Tibial nerve (tissue), 4 donors: ENCODE results near the gene NEK10.

Experiments
- EP300 ChIP-seq, 2 donors: sonication (generic); formaldehyde crosslinking; IDR thresholded peaks; one replicate each; pipeline ENCODE4 v1.6.1; 2017; ENCODE audit warnings: antibody characterized with exemption in 2 of 2, mild to moderate bottlenecking in 1 of 2
- TF ChIP-seq, protein P1 (sequence below), 5 experiments: fragments of 200-600 bp in 3 of 5; fragments of 450-650 bp in 2 of 5; sonication (generic) in 3 of 5; IDR thresholded peaks; one replicate each; pipeline ENCODE4 v1.5.1; 2016 to 2019; ENCODE audit warnings: antibody characterized with exemption in 5 of 5, mild to moderate bottlenecking in 3 of 5, moderate library complexity in 2 of 5

DNA sequence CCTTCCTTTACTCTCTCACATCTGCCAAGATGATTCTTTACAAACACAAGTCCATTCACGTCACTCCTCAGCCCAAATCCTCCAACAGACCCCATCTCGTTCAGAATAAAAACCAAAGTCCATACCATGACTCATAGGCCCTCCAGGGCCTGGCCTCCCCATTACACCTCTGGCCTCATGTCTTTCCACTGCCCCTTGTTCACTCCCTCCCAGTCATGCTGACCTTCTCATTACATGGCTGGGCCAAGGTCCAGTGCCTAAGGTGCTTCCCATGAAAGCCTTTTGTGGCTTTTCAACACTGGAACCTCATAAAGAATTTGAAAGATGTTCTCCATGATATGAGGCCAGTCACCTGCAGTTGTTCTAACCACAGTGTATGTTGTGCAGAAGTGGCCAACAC, 44.5 kb downstream of the NEK10 start:
- TF ChIP-seq, protein P1, sequence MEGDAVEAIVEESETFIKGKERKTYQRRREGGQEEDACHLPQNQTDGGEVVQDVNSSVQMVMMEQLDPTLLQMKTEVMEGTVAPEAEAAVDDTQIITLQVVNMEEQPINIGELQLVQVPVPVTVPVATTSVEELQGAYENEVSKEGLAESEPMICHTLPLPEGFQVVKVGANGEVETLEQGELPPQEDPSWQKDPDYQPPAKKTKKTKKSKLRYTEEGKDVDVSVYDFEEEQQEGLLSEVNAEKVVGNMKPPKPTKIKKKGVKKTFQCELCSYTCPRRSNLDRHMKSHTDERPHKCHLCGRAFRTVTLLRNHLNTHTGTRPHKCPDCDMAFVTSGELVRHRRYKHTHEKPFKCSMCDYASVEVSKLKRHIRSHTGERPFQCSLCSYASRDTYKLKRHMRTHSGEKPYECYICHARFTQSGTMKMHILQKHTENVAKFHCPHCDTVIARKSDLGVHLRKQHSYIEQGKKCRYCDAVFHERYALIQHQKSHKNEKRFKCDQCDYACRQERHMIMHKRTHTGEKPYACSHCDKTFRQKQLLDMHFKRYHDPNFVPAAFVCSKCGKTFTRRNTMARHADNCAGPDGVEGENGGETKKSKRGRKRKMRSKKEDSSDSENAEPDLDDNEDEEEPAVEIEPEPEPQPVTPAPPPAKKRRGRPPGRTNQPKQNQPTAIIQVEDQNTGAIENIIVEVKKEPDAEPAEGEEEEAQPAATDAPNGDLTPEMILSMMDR (IDR thresholded peaks at IDR 0.05): no peak
- TF ChIP-seq EP300 (IDR thresholded peaks at IDR 0.05): no peak
